H1 (cell line): ENCODE measurements around the gene SPTBN5. TPM values are rescaled to one million over a fixed set of nuclear protein-coding genes. Genes with fewer than 3 reads are reported as not detected.

Experiments
- CTCF ChIA-PET: fragments of 300-600 bp; sonication (Branson Sonifier 250); formaldehyde crosslinking; loops from one replicate; lab custom pipeline; 2021; ENCODE audit not compliant: partially characterized antibody; lab: Charles Lee
- POLR2A ChIA-PET: fragments of 300-600 bp; sonication (Branson Sonifier 250); formaldehyde crosslinking; loops from one replicate; lab custom pipeline; 2021; ENCODE audit warnings: inconsistent platforms; ENCODE audit not compliant: partially characterized antibody; lab: Charles Lee
- DNase-seq, 2 experiments: peaks; one replicate each; pipeline versions ENCODE4 v3.0.0 to v3.0.0-alpha.2; 2010 to 2022; ENCODE audit warnings: low spot score in 2 of 2, low read depth in 1 of 2, mixed read lengths in 1 of 2
- FAIRE-seq: peaks from 2 replicates; lab custom pipeline; 2011; peaks lifted over from hg19 to GRCh38; lab: Jason Lieb, UNC
- H2AFZ ChIP-seq: 2 replicates; pipeline ENCODE4 v1.8.1; 2012; ENCODE audit warnings: low read length, inconsistent platforms
- H2AK5ac ChIP-seq: 2 replicates; pipeline ENCODE4 v1.6.1; 2013; ENCODE audit warnings: low read depth, low read length
- H2BK120ac ChIP-seq: replicated peaks from 2 replicates; pipeline ENCODE3; 2013; ENCODE audit warnings: low read depth, low read length, inconsistent platforms
- H2BK12ac ChIP-seq: 2 replicates; pipeline ENCODE4 v1.6.1; 2013; ENCODE audit warnings: low read depth, low read length
- H2BK15ac ChIP-seq: 2 replicates; pipeline ENCODE4 v1.6.1; 2013; ENCODE audit warnings: low read length
- H2BK20ac ChIP-seq: 2 replicates; pipeline ENCODE4 v1.6.1; 2013; ENCODE audit warnings: low read length
- H2BK5ac ChIP-seq: 2 replicates; pipeline ENCODE4 v1.6.1; 2013; ENCODE audit warnings: low read depth, low read length
- H3K14ac ChIP-seq: 2 replicates; pipeline ENCODE4 v1.6.1; 2013; ENCODE audit warnings: inconsistent platforms; ENCODE audit not compliant: insufficient read length
- H3K18ac ChIP-seq: 2 replicates; pipeline ENCODE4 v1.6.1; 2013; ENCODE audit warnings: low read length; ENCODE audit errors: extremely low read depth
- H3K23ac ChIP-seq: 2 replicates; pipeline ENCODE4 v1.6.1; 2013; ENCODE audit warnings: inconsistent platforms; ENCODE audit not compliant: insufficient read length
- H3K23me2 ChIP-seq: 2 replicates; pipeline ENCODE4 v1.6.1; 2013; ENCODE audit warnings: low read depth, low read length
- H3K27ac ChIP-seq: 2 replicates; pipeline ENCODE4 v1.6.1; 2011; ENCODE audit warnings: low read depth, low read length, inconsistent platforms
- H3K27me3 ChIP-seq, 4 experiments: replicated peaks in 1 of 4; 1 replicate in 1 of 4; 2 replicates in 3 of 4; pipeline versions ENCODE4 v1.6.1 to v1.8.1; 2011 to 2013; ENCODE audit warnings: low read length in 3 of 4, mild to moderate bottlenecking in 3 of 4, inconsistent platforms in 2 of 4, mixed read lengths in 2 of 4, moderate library complexity in 1 of 4; ENCODE audit not compliant: control insufficient read depth in 3 of 4, insufficient read depth in 3 of 4; ENCODE audit errors: extremely low read depth in 1 of 4
- H3K36me3 ChIP-seq, 4 experiments: 2 replicates each; pipeline versions ENCODE4 v1.6.1 to v1.8.1; 2011 to 2013; ENCODE audit warnings: mild to moderate bottlenecking in 4 of 4, low read length in 3 of 4, moderate library complexity in 2 of 4, control low read depth in 1 of 4, inconsistent platforms in 1 of 4; ENCODE audit not compliant: insufficient read depth in 4 of 4, control insufficient read depth in 2 of 4
- H3K4ac ChIP-seq: replicated peaks from 2 replicates; pipeline ENCODE3; 2013; ENCODE audit warnings: low read length, low read depth, mixed read lengths, inconsistent platforms; ENCODE audit not compliant: insufficient read length
- H3K4me1 ChIP-seq, 4 experiments: replicated peaks in 1 of 4; 1 replicate in 1 of 4; 2 replicates in 3 of 4; pipeline versions ENCODE4 v1.6.1 to v1.8.1; 2011 to 2013; ENCODE audit warnings: low read length in 3 of 4, inconsistent platforms in 2 of 4, mixed read lengths in 1 of 4; ENCODE audit not compliant: insufficient read depth in 4 of 4, control insufficient read depth in 3 of 4
- H3K4me2 ChIP-seq, 2 experiments: 2 replicates each; pipeline versions ENCODE4 v1.6.1 to v1.8.1; 2011 to 2013; ENCODE audit warnings: low read depth in 2 of 2, low read length in 2 of 2, control low read depth in 1 of 2, inconsistent platforms in 1 of 2, mild to moderate bottlenecking in 1 of 2; ENCODE audit not compliant: insufficient read depth in 1 of 2
- H3K4me3 ChIP-seq, 4 experiments: fragments of 200-600, 300-600 bp in 1 of 4; sonication (generic), shearing (Covaris generic), sonication (Bioruptor Twin) in 1 of 4; 2 replicates each; pipeline versions ENCODE4 v1.5.1 to v1.8.1; 2011 to 2016; ENCODE audit warnings: low read length in 4 of 4, low read depth in 3 of 4, control low read depth in 2 of 4, inconsistent platforms in 2 of 4, mild to moderate bottlenecking in 2 of 4, mixed read lengths in 1 of 4, moderate library complexity in 1 of 4; ENCODE audit not compliant: insufficient read depth in 2 of 4; ENCODE audit errors: extremely low read depth in 1 of 4
- H3K56ac ChIP-seq: replicated peaks from 2 replicates; pipeline ENCODE3; 2013; ENCODE audit warnings: low read depth, mild to moderate bottlenecking, mixed read lengths, low read length, inconsistent platforms; ENCODE audit not compliant: insufficient read length
- H3K79me1 ChIP-seq: 2 replicates; pipeline ENCODE4 v1.6.1; 2013; ENCODE audit warnings: low read depth, low read length, control low read depth
- H3K79me2 ChIP-seq, 2 experiments: 2 replicates each; pipeline versions ENCODE4 v1.6.1 to v1.8.1; 2012 to 2013; ENCODE audit warnings: low read length in 2 of 2, mild to moderate bottlenecking in 2 of 2, inconsistent platforms in 1 of 2; ENCODE audit not compliant: insufficient read depth in 2 of 2, control insufficient read depth in 1 of 2
- H3K9ac ChIP-seq, 4 experiments: replicated peaks in 1 of 4; 1 replicate in 1 of 4; 2 replicates in 3 of 4; pipeline versions ENCODE4 v1.6.1 to v1.8.1; 2011 to 2013; ENCODE audit warnings: low read depth in 3 of 4, low read length in 3 of 4, control low read depth in 2 of 4, mild to moderate bottlenecking in 2 of 4, moderate library complexity in 2 of 4, inconsistent platforms in 1 of 4; ENCODE audit errors: extremely low read depth in 1 of 4
- H3K9me3 ChIP-seq, 2 experiments: 2 replicates each; pipeline versions ENCODE4 v1.6.1 to v1.8.1; 2012 to 2013; ENCODE audit warnings: mild to moderate bottlenecking in 2 of 2, moderate library complexity in 2 of 2, control low read depth in 1 of 2, inconsistent platforms in 1 of 2, low read depth in 1 of 2, low read length in 1 of 2, mixed read lengths in 1 of 2; ENCODE audit not compliant: insufficient read depth in 2 of 2
- H4K20me1 ChIP-seq, 2 experiments: replicated peaks in 1 of 2; 2 replicates each; pipeline versions ENCODE3 to v1.8.1; 2011 to 2013; ENCODE audit warnings: inconsistent platforms in 2 of 2, low read length in 2 of 2, mild to moderate bottlenecking in 1 of 2; ENCODE audit not compliant: insufficient read depth in 2 of 2, control insufficient read depth in 1 of 2
- H4K5ac ChIP-seq: 2 replicates; pipeline ENCODE4 v1.6.1; 2013; ENCODE audit warnings: low read length, low read depth, mixed read lengths, inconsistent platforms; ENCODE audit not compliant: insufficient read length
- H4K8ac ChIP-seq: 2 replicates; pipeline ENCODE4 v1.8.0; 2013; ENCODE audit warnings: mild to moderate bottlenecking, moderate library complexity, low read length, inconsistent platforms; ENCODE audit not compliant: insufficient read depth; ENCODE audit errors: extremely low read depth
- H4K91ac ChIP-seq: replicated peaks from 2 replicates; pipeline ENCODE3; 2013; ENCODE audit warnings: low read length, mixed read lengths, inconsistent platforms; ENCODE audit not compliant: insufficient read length
- CBX8 ChIP-seq: fragments of 300-800, 300-1000 bp; sonication (generic); IDR thresholded peaks from 2 replicates; pipeline ENCODE4 v1.7.1; 2016; ENCODE audit warnings: low read depth, low read length, borderline replicate concordance
- CEBPB ChIP-seq: IDR thresholded peaks from 2 replicates; pipeline ENCODE4 v1.6.1; 2012; ENCODE audit warnings: low read depth, low read length
- CHD1 ChIP-seq: IDR thresholded peaks from 2 replicates; pipeline ENCODE4 v1.6.1; 2012; ENCODE audit warnings: low read depth, low read length, improper control_type of control experiment
- EGR1 ChIP-seq: IDR thresholded peaks from 2 replicates; pipeline ENCODE4 v1.6.1; 2011; ENCODE audit warnings: low read depth, low read length, borderline replicate concordance
- GABPA ChIP-seq: IDR thresholded peaks from 2 replicates; pipeline ENCODE4 v1.6.1; 2011; ENCODE audit warnings: mild to moderate bottlenecking, low read length, moderate library complexity, borderline replicate concordance; ENCODE audit not compliant: insufficient read depth
- NANOG ChIP-seq: IDR thresholded peaks from 2 replicates; pipeline ENCODE4 v1.6.1; 2011; ENCODE audit warnings: low read length, low read depth, mild to moderate bottlenecking, inconsistent platforms; ENCODE audit not compliant: insufficient read depth, poor library complexity, severe bottlenecking
- POLR2AphosphoS5 ChIP-seq: IDR thresholded peaks from 2 replicates; pipeline ENCODE4 v1.6.1; 2011; ENCODE audit warnings: low read depth, low read length
- POU5F1 ChIP-seq: IDR thresholded peaks from 2 replicates; pipeline ENCODE4 v1.6.1; 2011; ENCODE audit warnings: low read depth, mild to moderate bottlenecking, low read length, moderate library complexity
- SAP30 ChIP-seq: fragments of 300-600 bp; sonication (generic); IDR thresholded peaks from 2 replicates; pipeline ENCODE4 v1.7.1; 2012; ENCODE audit warnings: low read length, moderate library complexity, mild to moderate bottlenecking, inconsistent platforms; ENCODE audit not compliant: insufficient read depth, insufficient replicate concordance
- SIRT6 ChIP-seq: IDR thresholded peaks from one replicate; pipeline ENCODE4 v1.7.1; 2012; ENCODE audit warnings: low read length, inconsistent platforms
- SIX5 ChIP-seq: IDR thresholded peaks from 2 replicates; pipeline ENCODE4 v1.6.1; 2011; ENCODE audit warnings: mild to moderate bottlenecking, low read depth, low read length
- SP2 ChIP-seq: IDR thresholded peaks from 2 replicates; pipeline ENCODE4 v1.6.1; 2012; ENCODE audit warnings: mild to moderate bottlenecking, low read length, inconsistent platforms
- TAF1 ChIP-seq: IDR thresholded peaks from 2 replicates; pipeline ENCODE4 v1.6.1; 2011; ENCODE audit warnings: mild to moderate bottlenecking, low read depth, low read length
- YY1 ChIP-seq: IDR thresholded peaks from 2 replicates; pipeline ENCODE4 v1.6.1; 2011; ENCODE audit warnings: low read depth, mild to moderate bottlenecking, low read length
- ZNF274 ChIP-seq: IDR thresholded peaks from 2 replicates; pipeline ENCODE4 v1.7.0; 2012; ENCODE audit warnings: low read length, borderline replicate concordance; ENCODE audit errors: extremely low read depth
- WGBS, 2 experiments: shearing (Covaris generic) in 1 of 2; methylation state at CpG; one replicate each; pipeline versions ENCODE4 v1.1.6 to v1.1.7; 2013 to 2015; ENCODE audit warnings: low lambda C conversion rate in 2 of 2, mixed read lengths in 2 of 2, inconsistent platforms in 1 of 2, low coverage in 1 of 2, missing lambda C conversion rate in 1 of 2; ENCODE audit not compliant: insufficient replicate concordance in 2 of 2, insufficient coverage in 1 of 2, insufficient read length in 1 of 2; ENCODE audit errors: extremely low coverage in 1 of 2, missing lambda C conversion rate in 1 of 2; 5-methylcytosine and 5-hydroxymethylcytosine counted together
- polyA plus RNA-seq, 7 experiments: library from polyadenylated mRNA; depleted of rRNA in 3 of 7; stranded (reverse) in 5 of 7; unstranded in 2 of 7; fragments of >200 nt in 5 of 7; fragments of 200-250 nt in 2 of 7; gene quantifications; 1 replicate in 5 of 7; 2 replicates in 1 of 7; 4 replicates in 1 of 7; pipeline versions ENCODE4 v1.2.1 to v1.2.3, GENCODE V29; 2011 to 2013; ENCODE audit warnings: missing spikeins in 2 of 7, mixed read lengths in 2 of 7
- total RNA-seq: library from RNA; stranded (reverse); fragmentation: NEBNext Ultra II Directional; extraction: Animal tissue kit (Norgen Biotek cat#: 25700); gene quantifications from 2 replicates; pipeline ENCODE4 v1.2.1, GENCODE V29; 2021

SPTBN5 gene
- total and polyA plus RNA-seq, 2 of the 8 experiments (the other 6 are each of a cell fraction or from before 2014, with no cell fraction given) = 0.32 to 0.84 TPM

- H2AK5ac ChIP-seq = no peak overlapping the region
- no peak overlapping the region for H4K8ac ChIP-seq
- H2AFZ ChIP-seq = no peak overlapping the region
- no peak overlapping the region for H3K4me2 ChIP-seq
- H2BK20ac ChIP-seq = no peak overlapping the region
- ChIA-PET POLR2A (no interaction called here), CTCF (interaction anchor here (1.1 to 2.8 kb wide), 2 partner anchors 16 to 43 kb away, joined by 3 to 14 read pairs; partner anchors contain the start of gene MAPKBP1)
- H3K4me3 ChIP-seq = no peak overlapping the region
- H3K56ac ChIP-seq = no peak overlapping the region
- no peaks in the 10 kb centered on the region for H3K27me3 ChIP-seq
- H3K27ac ChIP-seq = no peak overlapping the region
- H3K79me1 ChIP-seq = no peaks in the 10 kb centered on the region
- no peak overlapping the region for H4K5ac ChIP-seq
- no peak overlapping the region for H2BK15ac ChIP-seq
- H3K9me3 ChIP-seq = no peaks in the 10 kb centered on the region
- H3K4ac ChIP-seq = no peak overlapping the region
- no peak overlapping the region for H2BK120ac ChIP-seq
- H4K20me1 ChIP-seq = peaks cover 0 to 3% of the 10 kb centered on the region in 2 experiments
- H3K14ac ChIP-seq = no peak overlapping the region
- FAIRE-seq = no peak
- no peaks in the 10 kb centered on the region for H3K79me2 ChIP-seq
- TF ChIP-seq CBX8 (no peak), SP2 (no peak), CHD1 (no peak), GABPA (no peak), EGR1 (no peak), NANOG (no peak), POLR2AphosphoS5 (no peak), SAP30 (no peak), YY1 (no peak), SIX5 (no peak), ZNF274 (no peak), POU5F1 (no peak), CEBPB (no peak), SIRT6 (no peak), TAF1 (no peak)
- no peaks in the 10 kb centered on the region; a peak in 2 of 7 replicates for H3K4me1 ChIP-seq
- no peak overlapping the region for H3K18ac ChIP-seq
- H4K91ac ChIP-seq = no peak overlapping the region
- 91% methylated on average over 9 of the region's 9 CpGs; no CpG with 5 or more reads in 1 of the 2 experiments for WGBS, 2 experiments
- peaks cover 0 to 3% (median 1%) of the 10 kb centered on the region in 4 experiments; a peak in 5 of 8 replicates for H3K36me3 ChIP-seq
- no peak overlapping the region for H3K23ac ChIP-seq
- DNase-seq = no peak
- no peak overlapping the region for H2BK5ac ChIP-seq
- no peak overlapping the region for H3K9ac ChIP-seq
- no peaks in the 10 kb centered on the region for H3K23me2 ChIP-seq
- no peak overlapping the region for H2BK12ac ChIP-seq
These were observed 77.1 kb downstream of the SPTBN5 start for GRCh38 chr15:41816788-41817187.
